Astrocyte (in vitro differentiated cells and primary cell): Measurements from ENCODE around the gene COX7B2.

ENCODE experiments used
- CTCF ChIP-seq: IDR thresholded peaks from 2 replicates; pipeline ENCODE4 v1.5.1; 2011; ENCODE audit warnings: low read depth, mild to moderate bottlenecking, inconsistent platforms, low read length, moderate library complexity; ENCODE audit not compliant: insufficient read depth
- EZH2 ChIP-seq: IDR thresholded peaks from 2 replicates; pipeline ENCODE4 v1.6.1; 2012; ENCODE audit warnings: mild to moderate bottlenecking, low read length, inconsistent platforms; ENCODE audit not compliant: insufficient read depth

- TF ChIP-seq CTCF (no peak), EZH2 (no peak)
Observed at GRCh38 chr4:46934726-46935125, 25.7 kb upstream of the COX7B2 start.
